SK-N-SH (cell line): ENCODE data around the gene CD93. TPM values are rescaled to one million over a fixed set of nuclear protein-coding genes. Genes with fewer than 3 reads are reported as not detected.

Experiments
- CTCF ChIA-PET: fragments of 300-600, 350-600 bp; formaldehyde crosslinking; extraction: SDS; loops from one replicate; lab custom pipeline; 2021; lab: Yijun Ruan, JAX
- POLR2A ChIA-PET: fragments of 350-600 bp; sonication (Branson Sonifier 250); formaldehyde crosslinking; extraction: SDS; loops from one replicate; lab custom pipeline; 2020; ENCODE audit warnings: antibody characterized with exemption, inconsistent platforms; lab: Yijun Ruan, JAX
- DNase-seq: peaks from one replicate; pipeline ENCODE4 v3.0.0; 2012
- H2AFZ ChIP-seq: fragments of 200-600 bp; sonication (generic); 2 replicates; pipeline ENCODE4 v1.8.1; 2016; ENCODE audit warnings: antibody characterized with exemption, mild to moderate bottlenecking, low read depth
- H3F3A ChIP-seq: fragments of 200-600 bp; sonication (generic); replicated peaks from 2 replicates; pipeline ENCODE3; 2016; ENCODE audit warnings: antibody characterized with exemption, mild to moderate bottlenecking; ENCODE audit not compliant: insufficient read depth
- H3K27ac ChIP-seq, 2 experiments: fragments of 200-500 bp in 1 of 2; fragments of 200-600 bp in 1 of 2; sonication (Bioruptor generic) in 1 of 2; sonication (generic), shearing (Covaris generic) in 1 of 2; 2 replicates each; pipeline versions ENCODE4 v1.5.1 to v1.6.1; 2014 to 2016; ENCODE audit warnings: low read depth in 2 of 2, inconsistent platforms in 1 of 2, low read length in 1 of 2, mild to moderate bottlenecking in 1 of 2, mixed read lengths in 1 of 2
- H3K27me3 ChIP-seq: fragments of 200-600 bp; sonication (generic), shearing (Covaris generic); 2 replicates; pipeline ENCODE4 v1.6.1; 2016; ENCODE audit warnings: mixed run types; ENCODE audit not compliant: insufficient read depth
- H3K36me3 ChIP-seq, 2 experiments: fragments of 200-500 bp in 1 of 2; fragments of 200-600 bp in 1 of 2; sonication (Bioruptor generic) in 1 of 2; sonication (generic) in 1 of 2; replicated peaks in 1 of 2; 2 replicates each; pipeline versions ENCODE3 to v1.5.1; 2014 to 2016; ENCODE audit warnings: low read length in 1 of 2, mild to moderate bottlenecking in 1 of 2; ENCODE audit not compliant: insufficient read depth in 2 of 2, control insufficient read depth in 1 of 2
- H3K4me1 ChIP-seq, 2 experiments: fragments of 200-500 bp in 1 of 2; fragments of 200-600 bp in 1 of 2; sonication (Bioruptor generic) in 1 of 2; sonication (generic), shearing (Covaris generic) in 1 of 2; 2 replicates each; pipeline versions ENCODE4 v1.5.1 to v1.6.1; 2014 to 2016; ENCODE audit warnings: low read depth in 1 of 2, low read length in 1 of 2, mixed run types in 1 of 2; ENCODE audit not compliant: insufficient read depth in 2 of 2, control insufficient read depth in 1 of 2
- H3K4me2 ChIP-seq: fragments of 200-600 bp; sonication (generic), shearing (Covaris generic); 2 replicates; pipeline ENCODE4 v1.6.1; 2017; ENCODE audit warnings: mixed run types
- H3K4me3 ChIP-seq, 2 experiments: fragments of 200-500 bp in 1 of 2; fragments of 200-600 bp in 1 of 2; sonication (Bioruptor generic) in 1 of 2; sonication (generic), shearing (Covaris generic) in 1 of 2; 2 replicates each; pipeline versions ENCODE4 v1.5.1 to v1.8.1; 2014 to 2016; ENCODE audit warnings: low read depth in 2 of 2, inconsistent platforms in 1 of 2, low read length in 1 of 2, mild to moderate bottlenecking in 1 of 2, mixed read lengths in 1 of 2, moderate library complexity in 1 of 2
- H3K79me2 ChIP-seq: fragments of 200-600 bp; sonication (generic); 2 replicates; pipeline ENCODE4 v1.8.1; 2017; ENCODE audit warnings: mild to moderate bottlenecking; ENCODE audit not compliant: insufficient read depth
- H3K9ac ChIP-seq: fragments of 200-600 bp; sonication (generic); 2 replicates; pipeline ENCODE4 v1.6.1; 2017; ENCODE audit warnings: mixed run types
- H3K9me2 ChIP-seq: fragments of 200-600 bp; sonication (generic); 2 replicates; pipeline ENCODE4 v1.6.1; 2017; ENCODE audit warnings: mixed run types
- H3K9me3 ChIP-seq: fragments of 200-600 bp; sonication (generic); 2 replicates; pipeline ENCODE4 v1.6.1; 2017; ENCODE audit warnings: mixed run types, mild to moderate bottlenecking, moderate library complexity
- H4K20me1 ChIP-seq: fragments of 200-600 bp; sonication (generic); 2 replicates; pipeline ENCODE4 v1.6.1; 2017; ENCODE audit warnings: mild to moderate bottlenecking, mixed run types; ENCODE audit not compliant: insufficient read depth
- EP300 ChIP-seq, 2 experiments: IDR thresholded peaks; 2 replicates each; pipeline versions ENCODE4 v1.4.0 to v1.6.1; 2012; ENCODE audit warnings: borderline replicate concordance in 1 of 2, low read depth in 1 of 2, low read length in 1 of 2
- EZH2phosphoT487 ChIP-seq: fragments of 200-600 bp; sonication (generic); IDR thresholded peaks from 2 replicates; pipeline ENCODE4 v1.6.1; 2017; ENCODE audit warnings: low read depth, mixed run types, mild to moderate bottlenecking, antibody characterized with exemption, moderate library complexity, borderline replicate concordance
- IRF3 ChIP-seq: fragments of 150-350 bp; IDR thresholded peaks from 2 replicates; pipeline ENCODE4 v1.6.1; 2016; ENCODE audit warnings: mild to moderate bottlenecking, low read depth, low read length
- MAX ChIP-seq: IDR thresholded peaks from 2 replicates; pipeline ENCODE4 v1.4.0; 2012; ENCODE audit warnings: low read depth
- MXI1 ChIP-seq: IDR thresholded peaks from 2 replicates; pipeline ENCODE4 v1.6.1; 2012; ENCODE audit warnings: mild to moderate bottlenecking, low read depth, low read length, improper control_type of control experiment
- NFIC ChIP-seq: IDR thresholded peaks from 2 replicates; pipeline ENCODE4 v1.4.0; 2012; ENCODE audit warnings: borderline replicate concordance
- POLR2AphosphoS5 ChIP-seq: IDR thresholded peaks from 2 replicates; pipeline ENCODE4 v1.6.1; 2012; ENCODE audit warnings: low read depth, low read length
- RAD21 ChIP-seq: IDR thresholded peaks from 2 replicates; pipeline ENCODE4 v1.6.1; 2012; ENCODE audit warnings: mild to moderate bottlenecking, low read length
- RCOR1 ChIP-seq: fragments of 150-350 bp; IDR thresholded peaks from 2 replicates; pipeline ENCODE4 v1.6.1; 2017; ENCODE audit warnings: antibody characterized with exemption, low read length
- RXRA ChIP-seq: IDR thresholded peaks from 2 replicates; pipeline ENCODE4 v1.4.0; 2012; ENCODE audit warnings: low read depth, mild to moderate bottlenecking, borderline replicate concordance
- SMC3 ChIP-seq: IDR thresholded peaks from 2 replicates; pipeline ENCODE4 v1.6.1; 2012; ENCODE audit warnings: low read depth, low read length, improper control_type of control experiment
- TCF12 ChIP-seq: IDR thresholded peaks from 2 replicates; pipeline ENCODE4 v1.4.0; 2012
- USF2 ChIP-seq: fragments of 150-350 bp; IDR thresholded peaks from 2 replicates; pipeline ENCODE4 v1.6.1; 2017; ENCODE audit warnings: antibody characterized with exemption, low read length, low read depth, borderline replicate concordance
- ZBTB33 ChIP-seq: IDR thresholded peaks from 2 replicates; pipeline ENCODE4 v1.4.0; 2012; ENCODE audit warnings: low read depth, borderline replicate concordance
- WGBS: methylation state at CpG from one replicate; pipeline ENCODE4 v1.1.6; 2017; ENCODE audit warnings: low lambda C conversion rate; 5-methylcytosine and 5-hydroxymethylcytosine counted together
- polyA plus RNA-seq, 3 experiments: library from polyadenylated mRNA; depleted of rRNA; stranded (reverse); fragments of >200 nt; gene quantifications; 2 replicates each; pipeline ENCODE4 v1.2.3, GENCODE V29; 2012

CD93 gene
- polyA plus RNA-seq, 1 of the 3 experiments (the other 2 are of a cell fraction), result 0.03 TPM

DNA sequence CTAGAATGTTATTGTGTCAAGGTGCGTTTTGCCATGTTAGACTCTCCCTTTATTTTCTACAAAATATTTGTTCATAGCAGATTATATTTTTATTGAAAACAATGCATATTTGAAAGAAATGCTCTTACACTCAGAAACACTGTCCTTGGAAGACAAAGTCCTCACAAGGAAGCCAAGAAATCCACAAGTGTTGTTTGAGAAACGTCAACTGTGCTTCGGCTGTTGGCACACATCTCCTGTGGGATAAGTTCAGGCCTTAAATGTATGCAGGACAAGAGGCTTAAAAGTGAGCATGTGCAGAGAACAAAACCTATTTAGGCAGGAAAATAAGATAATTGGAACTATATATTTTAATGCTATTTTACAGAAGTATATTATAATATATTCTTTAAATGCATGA, 27.1 kb downstream of the CD93 start:
- no peak for DNase-seq
- TF ChIP-seq ZBTB33 (no peak), USF2 (no peak), POLR2AphosphoS5 (no peak), MXI1 (no peak), SMC3 (no peak), IRF3 (no peak), EP300 (IDR thresholded peaks at IDR 0.05; ENCODE audit: borderline replicate concordance in 1 of 2, low read depth in 1 of 2, low read length in 1 of 2) (no peak), MAX (no peak)
- TF ChIP-seq, all 33 proteins: peak for 0
- Histone ChIP-seq H3K4me1 (no peaks in the 10 kb centered on the region), H3K27me3 (peaks cover 17% of the 10 kb centered on the region; the same call in 1 of the 2 replicates), H3K9ac (no peak overlapping the region), H2AFZ (no peak overlapping the region; the same call in 1 of the 2 replicates), H3K79me2 (no peaks in the 10 kb centered on the region), H3K27ac (no peak overlapping the region), H4K20me1 (no peaks in the 10 kb centered on the region), H3K9me3 (no peaks in the 10 kb centered on the region), H3K9me2 (no peaks in the 10 kb centered on the region), H3K4me3 (no peak overlapping the region), H3K36me3 (no peaks in the 10 kb centered on the region), H3K4me2 (no peak overlapping the region), H3F3A (no peaks in the 10 kb centered on the region)
- ChIA-PET POLR2A (no interaction called here), CTCF (no interaction called here)
- WGBS, result 15% methylated on average over 3 of the region's 3 CpGs

DNA sequence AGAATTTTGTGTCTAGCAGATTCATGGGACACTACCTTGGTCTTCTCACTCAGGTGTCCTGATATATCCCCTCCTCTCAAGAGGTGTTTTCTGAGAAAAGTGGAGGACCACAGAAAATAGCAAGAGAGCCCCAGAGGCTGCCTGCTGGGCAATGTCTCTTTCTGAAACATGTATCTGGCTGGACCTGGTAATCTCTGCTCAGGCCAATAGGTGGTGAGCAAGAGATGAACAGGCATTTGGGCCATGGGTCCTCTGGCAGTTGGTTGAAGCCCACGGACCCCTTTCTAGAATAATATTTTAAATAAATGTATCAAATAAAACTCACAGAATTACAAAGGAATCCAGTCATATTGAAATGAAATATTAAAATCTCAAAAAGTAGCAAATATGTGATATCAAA, 27.9 kb downstream of the CD93 start:
- H3K27ac ChIP-seq, result no peak overlapping the region
- no peaks in the 10 kb centered on the region for H3K9me3 ChIP-seq
- no peak for DNase-seq
- H3K4me1 ChIP-seq, result no peaks in the 10 kb centered on the region
- no peaks in the 10 kb centered on the region for H3F3A ChIP-seq
- peaks cover 25% of the 10 kb centered on the region; the same call in 1 of the 2 replicates for H3K27me3 ChIP-seq
- no peaks in the 10 kb centered on the region for H3K9me2 ChIP-seq
- H3K9ac ChIP-seq, result no peak overlapping the region
- 0% methylated on average over 1 of the region's 1 CpG for WGBS
- TF ChIP-seq IRF3 (no peak), RAD21 (no peak), RCOR1 (no peak), TCF12 (no peak), ZBTB33 (no peak), MXI1 (no peak), USF2 (no peak), NFIC (no peak), RXRA (no peak), EZH2phosphoT487 (no peak), MAX (no peak)
- H4K20me1 ChIP-seq, result no peaks in the 10 kb centered on the region
- H3K79me2 ChIP-seq, result no peaks in the 10 kb centered on the region
- CTCF ChIA-PET, result no interaction called here
- no peak overlapping the region for H3K4me2 ChIP-seq
- no peaks in the 10 kb centered on the region for H3K36me3 ChIP-seq
- no peak overlapping the region for H3K4me3 ChIP-seq
- no peak overlapping the region for H2AFZ ChIP-seq
- POLR2A ChIA-PET, result no interaction called here
